GM21515 (cell line): ENCODE measurements around the gene SLCO2B1.

Experiments used
- ATAC-seq: cut with Tn5 transposase; IDR thresholded peaks from one replicate; pipeline ENCODE4 v1.9.1; 2021; ENCODE audit not compliant: unreplicated experiment

SLCO2B1 gene

GRCh38 chr11:75160880-75161279 is 10.0 kb downstream of the SLCO2B1 start:
- no peak for ATAC-seq

GRCh38 chr11:75161506-75162095 is 10.7 kb downstream of the SLCO2B1 start:
- no peak for ATAC-seq

- ATAC-seq: no peak
Observed at GRCh38 chr11:75162954-75163353, 12.0 kb downstream of the SLCO2B1 start.

- ATAC-seq: no peak
Observed at GRCh38 chr11:75163921-75164849, 13.3 kb downstream of the SLCO2B1 start.

GRCh38 chr11:75165721-75166120 is 14.8 kb downstream of the SLCO2B1 start:
- no peak for ATAC-seq

GRCh38 chr11:75166791-75167190 is 15.9 kb downstream of the SLCO2B1 start:
- no peak for ATAC-seq

GRCh38 chr11:75167617-75168016 is 16.7 kb downstream of the SLCO2B1 start:
- no peak for ATAC-seq

- ATAC-seq: no peak
Observed at GRCh38 chr11:75169101-75169885, 18.4 kb downstream of the SLCO2B1 start.

GRCh38 chr11:75170516-75171201 is 19.8 kb downstream of the SLCO2B1 start:
- ATAC-seq: no peak

GRCh38 chr11:75173336-75173735 is 22.4 kb downstream of the SLCO2B1 start:
- ATAC-seq: no peak

GRCh38 chr11:75174781-75175370 is 24.0 kb downstream of the SLCO2B1 start:
- no peak for ATAC-seq

- ATAC-seq: no peak
Observed at GRCh38 chr11:75182664-75183063, 31.8 kb downstream of the SLCO2B1 start.

GRCh38 chr11:75184051-75184450 is 33.1 kb downstream of the SLCO2B1 start:
- ATAC-seq: no peak

- no peak for ATAC-seq
Observed at GRCh38 chr11:75184757-75185425, 34.0 kb downstream of the SLCO2B1 start.

GRCh38 chr11:75185866-75186265 is 35.0 kb downstream of the SLCO2B1 start:
- no peak for ATAC-seq

- ATAC-seq: no peak
Observed at GRCh38 chr11:75186999-75187398, 36.1 kb downstream of the SLCO2B1 start.

GRCh38 chr11:75188671-75189070 is 37.8 kb downstream of the SLCO2B1 start:
- no peak for ATAC-seq

- ATAC-seq: no peak
Observed at GRCh38 chr11:75189108-75189507, 38.2 kb downstream of the SLCO2B1 start.

- ATAC-seq: no peak
Observed at GRCh38 chr11:75189911-75190310, 39.0 kb downstream of the SLCO2B1 start.
